Measurements from ENCODE around the gene GABRQ.
"Not testable (repeated sequence)": the region's sequence is repeated elsewhere in the genome, so short reads cannot be mapped to it uniquely, and the experiment has no call there.

GABRQ gene

DNA sequence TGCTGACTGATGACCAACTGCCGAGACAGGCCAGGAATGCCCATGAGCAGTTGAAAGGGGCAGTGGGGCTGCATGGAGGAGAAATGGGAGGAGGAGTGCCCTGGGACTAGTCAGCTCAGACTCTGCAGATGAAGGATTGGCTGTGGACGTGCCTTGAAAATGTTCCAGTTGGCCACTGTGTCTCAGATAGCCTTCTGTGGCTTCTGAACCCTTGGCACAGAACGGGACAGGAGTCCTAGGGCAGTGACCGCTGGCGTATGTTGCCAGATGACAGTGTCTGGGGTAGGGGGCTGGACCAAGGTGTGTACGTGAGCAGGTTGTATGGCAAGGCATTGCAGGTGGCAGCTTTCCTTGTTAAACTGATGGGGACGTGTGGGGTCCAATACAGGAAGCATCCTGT, 68.8 kb downstream of the GABRQ start:
- not testable (repeated sequence) for H3K27ac ChIP-seq; H3K9ac ChIP-seq (ENCODE audit: insufficient read length); H3K36me3 ChIP-seq (ENCODE audit: insufficient read depth, low read length); DNase-seq (ENCODE audit: low read depth, low spot score); H3K9me3 ChIP-seq (ENCODE audit: low read depth, low read length); H3K4me3 ChIP-seq

All from SK-N-MC (cell line).